SK-N-SH (cell line): ENCODE data around the gene C10orf120. TPM values are rescaled to one million over a fixed set of nuclear protein-coding genes. Genes with fewer than 3 reads are reported as not detected.

ENCODE experiments used
- CTCF ChIA-PET: fragments of 300-600, 350-600 bp; formaldehyde crosslinking; extraction: SDS; loops from one replicate; lab custom pipeline; 2021; lab: Yijun Ruan, JAX
- POLR2A ChIA-PET: fragments of 350-600 bp; sonication (Branson Sonifier 250); formaldehyde crosslinking; extraction: SDS; loops from one replicate; lab custom pipeline; 2020; ENCODE audit warnings: antibody characterized with exemption, inconsistent platforms; lab: Yijun Ruan, JAX
- DNase-seq: peaks from one replicate; pipeline ENCODE4 v3.0.0; 2012
- H2AFZ ChIP-seq: fragments of 200-600 bp; sonication (generic); 2 replicates; pipeline ENCODE4 v1.8.1; 2016; ENCODE audit warnings: antibody characterized with exemption, mild to moderate bottlenecking, low read depth
- H3F3A ChIP-seq: fragments of 200-600 bp; sonication (generic); replicated peaks from 2 replicates; pipeline ENCODE3; 2016; ENCODE audit warnings: antibody characterized with exemption, mild to moderate bottlenecking; ENCODE audit not compliant: insufficient read depth
- H3K27ac ChIP-seq, 2 experiments: fragments of 200-500 bp in 1 of 2; fragments of 200-600 bp in 1 of 2; sonication (Bioruptor generic) in 1 of 2; sonication (generic), shearing (Covaris generic) in 1 of 2; 2 replicates each; pipeline versions ENCODE4 v1.5.1 to v1.6.1; 2014 to 2016; ENCODE audit warnings: low read depth in 2 of 2, inconsistent platforms in 1 of 2, low read length in 1 of 2, mild to moderate bottlenecking in 1 of 2, mixed read lengths in 1 of 2
- H3K27me3 ChIP-seq: fragments of 200-600 bp; sonication (generic), shearing (Covaris generic); 2 replicates; pipeline ENCODE4 v1.6.1; 2016; ENCODE audit warnings: mixed run types; ENCODE audit not compliant: insufficient read depth
- H3K36me3 ChIP-seq, 2 experiments: fragments of 200-500 bp in 1 of 2; fragments of 200-600 bp in 1 of 2; sonication (Bioruptor generic) in 1 of 2; sonication (generic) in 1 of 2; replicated peaks in 1 of 2; 2 replicates each; pipeline versions ENCODE3 to v1.5.1; 2014 to 2016; ENCODE audit warnings: low read length in 1 of 2, mild to moderate bottlenecking in 1 of 2; ENCODE audit not compliant: insufficient read depth in 2 of 2, control insufficient read depth in 1 of 2
- H3K4me1 ChIP-seq, 2 experiments: fragments of 200-500 bp in 1 of 2; fragments of 200-600 bp in 1 of 2; sonication (Bioruptor generic) in 1 of 2; sonication (generic), shearing (Covaris generic) in 1 of 2; 2 replicates each; pipeline versions ENCODE4 v1.5.1 to v1.6.1; 2014 to 2016; ENCODE audit warnings: low read depth in 1 of 2, low read length in 1 of 2, mixed run types in 1 of 2; ENCODE audit not compliant: insufficient read depth in 2 of 2, control insufficient read depth in 1 of 2
- H3K4me2 ChIP-seq: fragments of 200-600 bp; sonication (generic), shearing (Covaris generic); 2 replicates; pipeline ENCODE4 v1.6.1; 2017; ENCODE audit warnings: mixed run types
- H3K4me3 ChIP-seq, 2 experiments: fragments of 200-500 bp in 1 of 2; fragments of 200-600 bp in 1 of 2; sonication (Bioruptor generic) in 1 of 2; sonication (generic), shearing (Covaris generic) in 1 of 2; 2 replicates each; pipeline versions ENCODE4 v1.5.1 to v1.8.1; 2014 to 2016; ENCODE audit warnings: low read depth in 2 of 2, inconsistent platforms in 1 of 2, low read length in 1 of 2, mild to moderate bottlenecking in 1 of 2, mixed read lengths in 1 of 2, moderate library complexity in 1 of 2
- H3K79me2 ChIP-seq: fragments of 200-600 bp; sonication (generic); 2 replicates; pipeline ENCODE4 v1.8.1; 2017; ENCODE audit warnings: mild to moderate bottlenecking; ENCODE audit not compliant: insufficient read depth
- H3K9ac ChIP-seq: fragments of 200-600 bp; sonication (generic); 2 replicates; pipeline ENCODE4 v1.6.1; 2017; ENCODE audit warnings: mixed run types
- H3K9me2 ChIP-seq: fragments of 200-600 bp; sonication (generic); 2 replicates; pipeline ENCODE4 v1.6.1; 2017; ENCODE audit warnings: mixed run types
- H3K9me3 ChIP-seq: fragments of 200-600 bp; sonication (generic); 2 replicates; pipeline ENCODE4 v1.6.1; 2017; ENCODE audit warnings: mixed run types, mild to moderate bottlenecking, moderate library complexity
- H4K20me1 ChIP-seq: fragments of 200-600 bp; sonication (generic); 2 replicates; pipeline ENCODE4 v1.6.1; 2017; ENCODE audit warnings: mild to moderate bottlenecking, mixed run types; ENCODE audit not compliant: insufficient read depth
- CHD2 ChIP-seq: fragments of 150-350 bp; IDR thresholded peaks from 2 replicates; pipeline ENCODE4 v1.6.1; 2018; ENCODE audit warnings: low read length; ENCODE audit not compliant: partially characterized antibody
- EP300 ChIP-seq, 2 experiments: IDR thresholded peaks; 2 replicates each; pipeline versions ENCODE4 v1.4.0 to v1.6.1; 2012; ENCODE audit warnings: borderline replicate concordance in 1 of 2, low read depth in 1 of 2, low read length in 1 of 2
- FOXJ3 ChIP-seq: sonication (generic); formaldehyde crosslinking; IDR thresholded peaks from 2 replicates; pipeline ENCODE4 v1.5.1; 2020; ENCODE audit warnings: mild to moderate bottlenecking, missing genetic modification reagents
- GATA2 ChIP-seq: sonication (generic); formaldehyde crosslinking; IDR thresholded peaks from 2 replicates; pipeline ENCODE4 v1.5.0; 2020; ENCODE audit warnings: mild to moderate bottlenecking, missing genetic modification reagents
- JUND ChIP-seq: IDR thresholded peaks from 2 replicates; pipeline ENCODE4 v1.4.0; 2012
- MAX ChIP-seq: IDR thresholded peaks from 2 replicates; pipeline ENCODE4 v1.4.0; 2012; ENCODE audit warnings: low read depth
- MEF2A ChIP-seq: IDR thresholded peaks from 2 replicates; pipeline ENCODE4 v1.4.0; 2012; ENCODE audit warnings: low read depth, borderline replicate concordance
- NFIC ChIP-seq: IDR thresholded peaks from 2 replicates; pipeline ENCODE4 v1.4.0; 2012; ENCODE audit warnings: borderline replicate concordance
- NRF1 ChIP-seq: IDR thresholded peaks from 2 replicates; pipeline ENCODE4 v1.6.1; 2012; ENCODE audit warnings: low read depth, mild to moderate bottlenecking, low read length
- POLR2AphosphoS5 ChIP-seq: IDR thresholded peaks from 2 replicates; pipeline ENCODE4 v1.6.1; 2012; ENCODE audit warnings: low read depth, low read length
- RCOR1 ChIP-seq: fragments of 150-350 bp; IDR thresholded peaks from 2 replicates; pipeline ENCODE4 v1.6.1; 2017; ENCODE audit warnings: antibody characterized with exemption, low read length
- RXRA ChIP-seq: IDR thresholded peaks from 2 replicates; pipeline ENCODE4 v1.4.0; 2012; ENCODE audit warnings: low read depth, mild to moderate bottlenecking, borderline replicate concordance
- SIN3A ChIP-seq: IDR thresholded peaks from 2 replicates; pipeline ENCODE4 v1.6.1; 2012; ENCODE audit warnings: low read depth, mild to moderate bottlenecking, low read length, moderate library complexity, borderline replicate concordance
- TEAD4 ChIP-seq: IDR thresholded peaks from 2 replicates; pipeline ENCODE4 v1.4.0; 2012; ENCODE audit warnings: mild to moderate bottlenecking, borderline replicate concordance; ENCODE audit not compliant: insufficient read depth
- YY1 ChIP-seq: IDR thresholded peaks from 2 replicates; pipeline ENCODE4 v1.4.0; 2012; ENCODE audit warnings: low read depth, mild to moderate bottlenecking
- whole genome bisulfite sequencing: methylation state at CpG from one replicate; pipeline ENCODE4 v1.1.6; 2017; ENCODE audit warnings: low lambda C conversion rate; 5-methylcytosine and 5-hydroxymethylcytosine counted together
- polyA plus RNA-seq, 3 experiments: library from polyadenylated mRNA; depleted of rRNA; stranded (reverse); fragments of >200 nt; gene quantifications; 2 replicates each; pipeline ENCODE4 v1.2.3, GENCODE V29; 2012

Gene C10orf120
- polyA plus RNA-seq, 1 of the 3 experiments (the other 2 are of a cell fraction) = not detected

DNA sequence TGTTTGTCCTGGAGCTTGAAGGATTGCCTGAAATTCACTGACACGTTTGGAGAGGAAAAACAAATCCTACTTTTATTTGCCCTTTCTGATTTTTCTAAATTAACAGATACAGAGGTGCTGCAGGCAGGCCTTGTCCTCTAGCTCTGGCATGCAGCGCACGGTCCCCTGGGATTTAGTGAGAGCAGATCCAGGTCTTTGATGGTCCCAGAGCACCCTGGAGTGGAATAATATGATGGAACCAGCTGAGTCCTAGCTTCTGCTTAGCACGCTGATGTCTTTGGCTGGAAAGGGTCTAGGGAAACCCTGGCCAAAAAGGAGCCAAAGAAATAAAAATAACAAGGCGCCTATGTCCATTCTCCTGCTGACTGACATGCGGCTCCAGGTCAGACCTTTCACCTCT, 40.5 kb downstream of the C10orf120 start:
- Histone ChIP-seq H2AFZ (no peak overlapping the region), H3K9ac (no peak overlapping the region), H3K79me2 (no peaks in the 10 kb centered on the region), H4K20me1 (no peaks in the 10 kb centered on the region), H3K36me3 (no peaks in the 10 kb centered on the region), H3K9me2 (no peaks in the 10 kb centered on the region), H3K9me3 (no peaks in the 10 kb centered on the region), H3F3A (no peaks in the 10 kb centered on the region), H3K27me3 (no peaks in the 10 kb centered on the region), H3K27ac (no peak overlapping the region), H3K4me1 (peaks cover 0 to 4% of the 10 kb centered on the region in 2 experiments; a peak in 1 of 4 replicates), H3K4me3 (no peak overlapping the region), H3K4me2 (no peak overlapping the region)
- ChIA-PET POLR2A (no interaction called here), CTCF (interaction anchor here (0.9 to 2.8 kb wide), 2 partner anchors 10 to 45 kb away, joined by 4 to 21 read pairs; no protein-coding TSS in a partner anchor)
- no peak for TF ChIP-seq EP300 (IDR thresholded peaks at IDR 0.05; ENCODE audit: borderline replicate concordance in 1 of 2, low read depth in 1 of 2, low read length in 1 of 2)
- TF ChIP-seq MAX = no peak
- TF ChIP-seq POLR2AphosphoS5 = no peak
- TF ChIP-seq RCOR1 = no peak
- 40% methylated on average over 6 of the region's 6 CpGs for WGBS
- no peak for DNase-seq

GRCh38 chr10:122658356-122659049, 41.1 kb downstream of the C10orf120 start:
- H3K4me1 ChIP-seq = peaks cover 0 to 4% of the 10 kb centered on the region in 2 experiments; a peak in 1 of 4 replicates
- no peaks in the 10 kb centered on the region for H3K79me2 ChIP-seq
- H3K27me3 ChIP-seq = no peaks in the 10 kb centered on the region
- CTCF ChIA-PET = interaction anchor here (0.9 to 2.8 kb wide), 2 partner anchors 9 to 45 kb away, joined by 4 to 21 read pairs; no protein-coding TSS in a partner anchor
- no peak overlapping the region for H3K27ac ChIP-seq
- TF ChIP-seq NFIC (no peak), MAX (no peak), RXRA (no peak), JUND (no peak), SIN3A (no peak), NRF1 (no peak), GATA2 (CRISPR knock-in tag) (no peak)
- POLR2A ChIA-PET = no interaction called here
- H3K4me2 ChIP-seq = no peak overlapping the region
- H2AFZ ChIP-seq = no peak overlapping the region
- no peaks in the 10 kb centered on the region for H3K9me2 ChIP-seq
- DNase-seq = no peak
- no peaks in the 10 kb centered on the region for H3K36me3 ChIP-seq
- no peak overlapping the region for H3K9ac ChIP-seq
- no peaks in the 10 kb centered on the region for H4K20me1 ChIP-seq
- no peaks in the 10 kb centered on the region for H3K9me3 ChIP-seq
- no peaks in the 10 kb centered on the region for H3F3A ChIP-seq
- H3K4me3 ChIP-seq = no peak overlapping the region
- 29% methylated on average over 8 of the region's 8 CpGs for WGBS

DNA sequence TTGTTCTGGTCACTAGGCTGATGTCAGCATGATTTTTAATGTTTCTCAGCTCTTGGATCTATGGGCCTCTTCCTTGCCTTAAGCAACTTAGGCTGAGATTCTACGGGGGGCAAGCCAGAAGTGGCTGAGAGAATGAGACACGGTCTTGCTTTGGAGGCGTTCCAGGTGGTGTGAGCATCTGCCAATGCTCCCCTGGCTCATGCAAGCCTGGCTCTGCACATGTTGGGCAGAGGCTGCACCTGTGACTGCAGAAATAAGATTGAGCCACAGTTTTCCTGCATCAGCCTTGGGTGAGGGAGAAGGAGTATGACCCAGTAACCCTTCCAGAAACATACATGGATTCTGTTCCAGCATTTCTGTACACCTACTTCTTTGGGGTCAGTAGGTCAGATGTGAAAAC, 41.9 kb downstream of the C10orf120 start:
- H3K79me2 ChIP-seq = no peaks in the 10 kb centered on the region
- no peaks in the 10 kb centered on the region for H3K36me3 ChIP-seq
- no peak overlapping the region for H3K4me3 ChIP-seq
- TF ChIP-seq MEF2A (no peak), TEAD4 (no peak), YY1 (no peak), CHD2 (no peak), FOXJ3 (CRISPR knock-in tag) (no peak)
- 19% methylated on average over 3 of the region's 3 CpGs for WGBS
- ChIA-PET CTCF (interaction anchor here (1.5 kb wide), 1 partner anchor 9 kb away, joined by 7 read pairs; no protein-coding TSS in a partner anchor), POLR2A (no interaction called here)
- no peaks in the 10 kb centered on the region for H3K27me3 ChIP-seq
- no peaks in the 10 kb centered on the region for H3K9me2 ChIP-seq
- DNase-seq = no peak
- H3K4me2 ChIP-seq = no peak overlapping the region
- no peak overlapping the region for H3K27ac ChIP-seq
- no peaks in the 10 kb centered on the region for H4K20me1 ChIP-seq
- no peaks in the 10 kb centered on the region for H3F3A ChIP-seq
- no peak overlapping the region for H3K9ac ChIP-seq
- peaks cover 0 to 4% of the 10 kb centered on the region in 2 experiments; a peak in 1 of 4 replicates for H3K4me1 ChIP-seq
- H2AFZ ChIP-seq = no peak overlapping the region
- H3K9me3 ChIP-seq = no peaks in the 10 kb centered on the region
